Activated naive CD8-positive, alpha-beta T cell treated with anti-CD3 and anti-CD28 coated beads for 36 hours (primary cell): ENCODE data around the gene FBXL4. TPM values are rescaled to one million over a fixed set of nuclear protein-coding genes. Genes with fewer than 3 reads are reported as not detected.
A peak's percentile ranks its signal among the peaks of the same experiment; 100 is the strongest.

ENCODE experiments used
- DNase-seq: peaks from one replicate; pipeline ENCODE4 v3.0.0; 2021
- H3K27ac Mint-ChIP-seq: one replicate; pipeline ENCODE4 v1.8.0; 2022; ENCODE audit warnings: mild to moderate bottlenecking, moderate library complexity, mixed read lengths
- H3K27me3 Mint-ChIP-seq: one replicate; pipeline ENCODE4 v1.8.0; 2022; ENCODE audit warnings: mild to moderate bottlenecking, mixed read lengths
- H3K36me3 Mint-ChIP-seq: one replicate; pipeline ENCODE4 v1.8.0; 2021; ENCODE audit warnings: mild to moderate bottlenecking, mixed read lengths
- H3K4me1 Mint-ChIP-seq: one replicate; pipeline ENCODE4 v1.8.0; 2021; ENCODE audit warnings: mixed read lengths
- H3K4me3 Mint-ChIP-seq: one replicate; pipeline ENCODE4 v1.8.0; 2022; ENCODE audit warnings: mild to moderate bottlenecking, moderate library complexity, mixed read lengths
- H3K9me3 Mint-ChIP-seq: one replicate; pipeline ENCODE4 v1.8.0; 2022; ENCODE audit warnings: mixed read lengths
- total RNA-seq, 2 experiments: library from RNA; stranded (reverse); gene quantifications; one replicate each; pipeline ENCODE4 v1.2.3, GENCODE V29; 2021

FBXL4 gene
- total RNA-seq, 2 experiments from 2014 or later, result 12.8 to 13.3 TPM

- Mint-ChIP-seq H3K27ac (no peak overlapping the region), H3K9me3 (no peaks in the 10 kb centered on the region), H3K36me3 (peaks cover 3% of the 10 kb centered on the region), H3K4me1 (peaks cover 39% of the 10 kb centered on the region), H3K4me3 (peak overlapping the region; percentile 78), H3K27me3 (peaks cover 93% of the 10 kb centered on the region)
- no peak for DNase-seq
These were observed 115.3 kb downstream of the FBXL4 start for GRCh38 chr6:98832284-98833056.

DNA sequence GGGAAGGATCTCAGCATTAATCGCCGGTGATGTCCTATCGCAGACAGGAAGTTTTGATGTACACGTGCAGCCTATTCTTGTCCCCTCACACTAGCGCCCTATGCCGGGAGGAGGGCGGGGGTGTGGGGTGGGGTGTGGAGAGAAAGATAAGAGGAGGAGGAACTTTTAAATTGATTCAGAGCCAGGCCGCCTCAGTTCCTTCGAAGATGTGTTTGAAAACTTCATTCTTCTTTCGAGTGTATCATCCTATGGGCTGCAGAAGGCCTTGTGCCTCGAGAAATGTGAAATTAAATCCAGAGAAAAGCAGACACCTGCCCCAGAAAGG, 115.8 kb downstream of the FBXL4 start:
- H3K27me3 Mint-ChIP-seq, result peaks cover 93% of the 10 kb centered on the region
- no peak overlapping the region for H3K27ac Mint-ChIP-seq

DNA sequence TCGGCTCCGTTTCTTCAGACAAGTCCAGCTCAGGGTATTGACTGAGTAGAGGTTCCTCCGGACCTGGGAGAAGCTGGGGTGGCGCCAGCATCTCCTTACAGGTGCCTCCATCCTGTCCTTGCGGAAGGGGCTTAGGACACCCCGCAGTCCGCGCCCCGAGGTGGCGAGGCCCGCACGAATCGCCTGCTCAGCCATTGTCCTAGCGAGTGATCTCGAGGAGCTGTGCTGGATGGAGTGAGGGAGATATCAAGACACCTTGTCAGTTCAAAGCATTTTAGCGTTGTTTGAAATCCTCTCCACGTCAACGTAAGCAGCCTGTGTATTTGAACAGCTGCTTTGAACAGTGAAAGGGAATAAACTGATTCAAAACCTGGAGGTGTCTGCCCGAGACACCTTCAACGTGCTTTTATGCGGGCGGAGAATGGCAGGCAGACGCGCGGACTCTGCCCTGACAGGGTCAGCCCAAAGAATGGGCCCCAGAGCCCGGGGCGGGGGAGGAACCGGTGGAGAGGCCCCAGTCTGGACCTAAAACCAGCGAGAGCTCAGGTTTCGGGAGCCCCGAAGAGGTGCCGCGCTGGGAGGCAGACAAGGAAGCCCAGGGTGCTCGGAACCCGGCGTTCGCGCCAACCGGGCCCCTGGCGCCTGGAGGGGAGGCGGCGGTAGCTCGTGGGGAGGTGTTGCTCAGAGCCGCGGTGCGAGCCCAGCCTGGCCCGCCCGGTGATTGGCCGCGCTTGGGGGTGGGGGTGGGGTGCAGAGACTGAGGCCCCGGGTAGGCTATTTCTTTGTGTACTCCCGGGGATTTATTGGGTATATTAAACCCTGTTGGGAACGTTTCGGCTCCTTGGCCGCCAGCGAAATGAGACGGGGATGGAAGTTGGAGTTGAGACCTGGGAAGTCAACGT, 116.4 kb downstream of the FBXL4 start:
- Mint-ChIP-seq H3K4me3 (peak overlapping the region; percentile 29), H3K9me3 (no peaks in the 10 kb centered on the region), H3K27me3 (peaks cover 93% of the 10 kb centered on the region), H3K27ac (no peak overlapping the region), H3K4me1 (peaks cover 42% of the 10 kb centered on the region), H3K36me3 (peaks cover 3% of the 10 kb centered on the region)
- no peak for DNase-seq

More for the DNA sequence above, 115.8 kb downstream of the FBXL4 start:
- Mint-ChIP-seq H3K4me1 (peaks cover 42% of the 10 kb centered on the region), H3K4me3 (no peak overlapping the region), H3K9me3 (no peaks in the 10 kb centered on the region), H3K36me3 (peaks cover 3% of the 10 kb centered on the region)
- DNase-seq, result no peak

DNA sequence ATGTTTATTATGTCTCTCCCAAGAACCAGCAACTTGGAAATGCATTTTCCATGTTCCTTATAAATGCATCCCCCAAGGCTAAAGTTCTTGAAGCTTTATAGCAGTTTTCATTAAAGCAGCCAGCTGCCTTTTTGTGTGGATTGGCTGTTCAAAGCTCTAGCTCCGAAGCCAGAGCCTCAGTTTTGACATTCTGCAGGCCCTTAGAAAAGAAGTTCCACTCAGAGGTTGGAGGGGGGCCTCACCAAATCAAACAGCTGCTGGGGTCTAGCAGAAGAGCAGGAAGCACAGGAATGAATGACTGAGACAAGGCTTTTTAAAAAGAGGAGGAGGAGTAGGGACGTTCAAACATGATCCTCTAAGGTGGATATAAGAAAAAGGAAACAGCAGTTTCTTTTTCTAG, 117.6 kb downstream of the FBXL4 start:
- DNase-seq, result no peak
- H3K4me3 Mint-ChIP-seq, result no peak overlapping the region
- no peaks in the 10 kb centered on the region for H3K9me3 Mint-ChIP-seq
- H3K27me3 Mint-ChIP-seq, result peaks cover 96% of the 10 kb centered on the region
- H3K36me3 Mint-ChIP-seq, result peaks cover 2% of the 10 kb centered on the region
- no peak overlapping the region for H3K27ac Mint-ChIP-seq
- H3K4me1 Mint-ChIP-seq, result peaks cover 48% of the 10 kb centered on the region

GRCh38 chr6:98828941-98829411, 118.8 kb downstream of the FBXL4 start:
- H3K9me3 Mint-ChIP-seq, result no peaks in the 10 kb centered on the region
- peaks cover 99% of the 10 kb centered on the region for H3K27me3 Mint-ChIP-seq
- DNase-seq, result no peak
- peak overlapping the region; percentile 7 for H3K4me3 Mint-ChIP-seq
- H3K36me3 Mint-ChIP-seq, result peaks cover 2% of the 10 kb centered on the region
- peaks cover 54% of the 10 kb centered on the region for H3K4me1 Mint-ChIP-seq
- H3K27ac Mint-ChIP-seq, result no peak overlapping the region

DNA sequence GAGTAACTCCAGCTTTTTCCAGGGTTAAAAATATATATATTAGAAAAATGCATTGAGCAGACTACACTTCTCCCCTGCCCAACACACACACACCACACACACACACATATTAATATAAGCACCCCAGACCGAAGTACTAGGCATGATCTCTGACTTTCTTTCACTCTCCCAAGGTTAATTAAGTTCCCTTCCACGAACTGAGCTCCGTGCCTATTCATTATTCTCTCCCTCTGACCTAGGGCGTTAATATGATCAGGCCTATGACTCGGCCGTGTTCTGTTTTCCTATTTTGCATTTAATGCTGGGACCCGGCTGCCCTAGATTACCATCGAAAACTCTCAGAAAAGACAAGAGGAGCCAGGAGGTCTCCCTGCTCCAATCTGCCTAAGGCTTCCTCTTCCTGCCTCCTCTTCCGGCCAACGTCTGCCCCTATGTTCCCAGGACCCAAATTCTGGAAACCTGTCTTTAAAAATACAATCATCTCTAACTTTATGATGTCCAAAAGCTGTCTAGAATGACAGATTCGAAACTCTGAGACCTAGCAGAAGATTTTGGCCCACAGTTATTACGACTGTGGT, 119.4 kb downstream of the FBXL4 start:
- no peaks in the 10 kb centered on the region for H3K9me3 Mint-ChIP-seq
- no peak overlapping the region for H3K27ac Mint-ChIP-seq
- peaks cover 2% of the 10 kb centered on the region for H3K36me3 Mint-ChIP-seq
- H3K27me3 Mint-ChIP-seq, result peaks cover 99% of the 10 kb centered on the region
- DNase-seq, result no peak
- no peak overlapping the region for H3K4me3 Mint-ChIP-seq
- peaks cover 49% of the 10 kb centered on the region for H3K4me1 Mint-ChIP-seq

- Mint-ChIP-seq H3K4me1 (peaks cover 42% of the 10 kb centered on the region), H3K27me3 (peaks cover 95% of the 10 kb centered on the region), H3K27ac (no peak overlapping the region), H3K36me3 (peaks cover 2% of the 10 kb centered on the region), H3K4me3 (no peak overlapping the region), H3K9me3 (no peaks in the 10 kb centered on the region)
- no peak for DNase-seq
These were observed 120.2 kb downstream of the FBXL4 start for GRCh38 chr6:98827295-98828159.

DNA sequence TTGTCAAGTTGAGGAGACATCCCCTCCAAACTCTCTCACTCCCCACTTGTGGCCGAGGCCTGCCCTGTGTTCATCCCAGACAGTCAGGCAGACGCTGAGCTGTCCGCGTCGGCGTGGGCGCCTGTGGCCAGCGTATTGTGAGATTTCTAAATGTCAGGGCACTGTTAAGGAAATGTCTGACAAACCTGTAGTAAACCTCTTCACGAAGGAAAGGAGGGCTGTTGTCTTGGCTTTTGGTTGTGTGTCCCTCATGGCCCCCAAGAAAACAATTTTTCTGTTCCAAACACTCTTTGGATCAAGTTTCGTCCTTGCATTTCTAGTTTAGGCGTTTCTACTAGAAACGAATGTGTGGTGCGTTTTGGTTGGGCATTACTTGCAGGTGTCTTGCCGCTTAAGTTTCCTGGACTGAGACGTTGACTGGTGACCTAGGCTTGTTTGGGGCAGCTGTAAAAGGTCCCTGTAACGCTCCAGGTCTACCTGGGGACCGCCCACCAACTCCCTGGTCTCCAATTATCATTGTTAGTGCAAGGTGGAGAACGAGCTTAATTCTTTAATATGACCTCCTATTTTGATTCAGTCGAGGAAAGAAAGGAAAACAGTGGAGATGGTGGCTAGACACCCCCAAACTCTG, 122.0 kb downstream of the FBXL4 start:
- no peak overlapping the region for H3K4me3 Mint-ChIP-seq
- peaks cover 31% of the 10 kb centered on the region for H3K4me1 Mint-ChIP-seq
- H3K27me3 Mint-ChIP-seq, result peaks cover 93% of the 10 kb centered on the region
- no peak overlapping the region for H3K27ac Mint-ChIP-seq
- H3K36me3 Mint-ChIP-seq, result no peaks in the 10 kb centered on the region
- no peaks in the 10 kb centered on the region for H3K9me3 Mint-ChIP-seq
- DNase-seq, result no peak

DNA sequence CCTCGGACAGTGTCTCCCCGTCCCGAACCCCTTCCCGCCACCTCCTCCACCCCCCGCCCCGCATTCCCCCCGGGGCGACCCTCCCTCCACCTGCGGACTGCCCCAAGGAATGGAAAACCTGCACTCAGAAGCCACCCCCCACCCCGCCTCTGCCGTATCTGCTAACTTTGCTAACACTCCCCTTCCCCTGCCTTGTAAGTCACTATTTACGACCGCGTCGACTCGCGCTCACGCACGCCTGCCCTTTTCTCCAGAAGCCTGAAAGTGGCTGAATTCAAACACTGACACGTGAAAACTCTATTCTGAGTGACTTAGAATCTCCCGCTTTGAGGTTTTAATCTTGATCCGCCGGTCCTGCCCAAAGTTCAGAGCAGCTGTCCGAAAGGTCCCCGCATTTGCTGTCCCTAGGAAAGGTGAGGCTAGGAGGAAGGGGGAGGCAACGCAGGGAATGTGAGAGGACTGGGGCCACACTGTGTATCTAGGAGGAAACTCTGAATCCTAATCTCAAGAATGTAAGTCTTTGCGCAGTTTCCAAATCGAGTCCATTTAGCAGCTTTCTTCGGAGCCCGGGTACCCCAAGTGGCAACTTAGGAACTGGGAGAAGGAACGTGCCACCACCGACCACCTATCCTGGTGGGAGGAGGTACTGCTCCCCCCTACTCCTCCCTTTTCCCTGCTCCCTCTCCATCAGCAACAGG, 122.7 kb downstream of the FBXL4 start:
- H3K4me3 Mint-ChIP-seq, result peak overlapping the region; percentile 27
- H3K36me3 Mint-ChIP-seq, result no peaks in the 10 kb centered on the region
- peaks cover 90% of the 10 kb centered on the region for H3K27me3 Mint-ChIP-seq
- H3K4me1 Mint-ChIP-seq, result peaks cover 30% of the 10 kb centered on the region
- no peak overlapping the region for H3K27ac Mint-ChIP-seq
- H3K9me3 Mint-ChIP-seq, result no peaks in the 10 kb centered on the region
- DNase-seq, result no peak

DNA sequence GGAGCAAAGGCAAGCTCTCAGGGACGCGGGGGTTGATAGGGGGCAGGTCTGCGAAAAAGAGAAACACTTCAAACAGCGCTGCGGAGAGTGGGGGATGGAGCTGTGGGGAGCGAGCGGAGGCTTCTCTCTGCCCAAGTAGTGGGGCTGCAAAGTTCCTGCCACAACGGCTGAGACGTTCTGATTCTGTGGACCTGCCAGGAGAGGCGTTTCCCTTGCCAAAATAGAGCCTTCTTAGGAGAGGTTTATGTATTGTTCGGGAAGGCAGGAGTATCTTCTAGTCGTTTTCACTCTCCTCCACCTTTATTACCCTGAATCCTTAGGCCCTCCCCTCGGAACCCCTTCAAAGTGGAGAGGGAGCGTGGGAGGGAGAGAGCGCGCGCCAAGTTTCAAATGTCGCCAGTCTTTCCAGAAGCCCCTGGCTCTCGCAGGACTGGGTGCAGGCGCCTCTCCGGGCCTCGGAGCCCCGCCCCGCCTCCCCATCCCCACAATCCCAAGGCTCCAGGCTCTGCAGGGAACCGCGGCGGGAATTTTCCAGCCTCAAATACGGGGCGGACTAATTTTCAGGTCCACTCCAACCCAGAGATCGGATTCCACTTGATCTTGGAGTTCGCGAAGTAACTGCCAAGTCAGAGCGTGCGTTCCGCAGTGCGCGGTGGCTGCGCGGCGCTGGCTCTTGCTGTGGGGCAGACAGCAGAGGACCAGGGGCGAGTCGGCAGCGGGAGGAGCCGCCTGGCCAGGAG, 123.4 kb downstream of the FBXL4 start:
- Mint-ChIP-seq H3K4me3 (peak overlapping the region; percentile 57), H3K27me3 (peaks cover 88% of the 10 kb centered on the region), H3K4me1 (peaks cover 28% of the 10 kb centered on the region), H3K36me3 (no peaks in the 10 kb centered on the region), H3K9me3 (no peaks in the 10 kb centered on the region), H3K27ac (no peak overlapping the region)
- DNase-seq, result no peak

DNA sequence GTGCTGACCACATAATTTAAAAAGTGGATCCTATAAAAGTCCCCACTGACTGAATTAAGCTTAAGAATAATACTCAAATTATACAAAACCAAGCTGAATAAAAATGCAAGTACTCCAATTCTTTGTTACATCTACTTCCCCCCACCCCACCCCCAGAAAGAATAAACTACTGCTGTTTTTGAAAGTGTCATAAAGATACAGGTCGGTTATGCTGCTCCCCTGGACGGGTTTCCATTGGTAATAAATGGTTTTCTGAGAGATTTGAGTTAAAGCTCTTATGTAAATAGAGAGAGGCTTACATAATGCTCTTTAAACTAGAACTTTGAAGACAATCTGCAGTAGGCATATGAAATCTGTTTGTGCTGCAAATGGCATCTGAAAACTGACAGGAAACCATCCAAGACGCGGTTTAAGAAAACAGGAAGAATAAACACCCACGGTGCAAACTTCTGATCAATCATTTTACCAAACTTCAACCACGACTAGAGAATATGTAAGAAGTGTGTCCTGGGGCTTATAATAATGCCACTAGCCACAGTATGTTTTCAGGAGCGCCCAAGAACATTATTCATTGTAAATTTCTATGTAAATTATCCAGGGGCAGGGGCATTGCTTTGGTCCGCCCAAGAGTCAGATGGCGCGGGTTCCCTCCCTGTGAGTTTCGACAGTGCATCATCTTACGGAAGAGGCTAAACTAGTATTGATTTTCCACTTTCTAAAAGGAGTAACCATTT, 124.2 kb downstream of the FBXL4 start:
- H3K9me3 Mint-ChIP-seq, result no peaks in the 10 kb centered on the region
- H3K27ac Mint-ChIP-seq, result no peak overlapping the region
- peaks cover 24% of the 10 kb centered on the region for H3K4me1 Mint-ChIP-seq

GRCh38 chr6:98821756-98822405, 125.9 kb downstream of the FBXL4 start:
- H3K27ac Mint-ChIP-seq, result no peak overlapping the region
- no peaks in the 10 kb centered on the region for H3K36me3 Mint-ChIP-seq
- peaks cover 83% of the 10 kb centered on the region for H3K27me3 Mint-ChIP-seq
- H3K9me3 Mint-ChIP-seq, result no peaks in the 10 kb centered on the region
- no peak for DNase-seq
- no peak overlapping the region for H3K4me3 Mint-ChIP-seq
- H3K4me1 Mint-ChIP-seq, result peaks cover 19% of the 10 kb centered on the region

More for the DNA sequence above, 124.2 kb downstream of the FBXL4 start:
- H3K4me3 Mint-ChIP-seq, result peak overlapping the region; percentile 27
- no peak for DNase-seq
- H3K27me3 Mint-ChIP-seq, result peaks cover 88% of the 10 kb centered on the region
- no peaks in the 10 kb centered on the region for H3K36me3 Mint-ChIP-seq
